ENCODE data around the gene TBPL1. TPM values are rescaled to one million over a fixed set of nuclear protein-coding genes. Genes with fewer than 3 reads are reported as not detected.

Gene TBPL1
- total and polyA plus RNA-seq, 9 of the 15 experiments (the other 6 are each of a cell fraction or from before 2014, with no cell fraction given): 78.1 to 152 (median 107) TPM

DNA sequence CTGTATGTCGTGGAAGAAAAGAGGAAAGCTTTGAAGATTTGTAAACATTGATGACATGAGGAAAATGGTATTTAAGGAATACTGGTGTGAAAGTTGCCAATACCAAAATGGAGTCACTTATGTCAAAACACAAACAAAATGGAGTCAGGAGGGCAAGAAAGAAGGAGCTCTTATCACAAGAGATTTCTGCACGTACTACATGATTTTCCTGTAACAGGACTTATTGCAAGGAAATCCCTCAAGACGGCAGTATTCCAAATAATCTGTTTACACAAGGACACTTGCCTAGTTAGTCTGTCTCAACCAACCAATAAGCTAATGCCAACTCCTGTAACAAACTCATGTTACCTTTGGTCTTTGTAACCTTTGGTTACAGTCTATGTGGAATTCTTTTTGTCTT lies 69.6 kb downstream of the TBPL1 start (continued):
- TF ChIP-seq, protein P1, sequence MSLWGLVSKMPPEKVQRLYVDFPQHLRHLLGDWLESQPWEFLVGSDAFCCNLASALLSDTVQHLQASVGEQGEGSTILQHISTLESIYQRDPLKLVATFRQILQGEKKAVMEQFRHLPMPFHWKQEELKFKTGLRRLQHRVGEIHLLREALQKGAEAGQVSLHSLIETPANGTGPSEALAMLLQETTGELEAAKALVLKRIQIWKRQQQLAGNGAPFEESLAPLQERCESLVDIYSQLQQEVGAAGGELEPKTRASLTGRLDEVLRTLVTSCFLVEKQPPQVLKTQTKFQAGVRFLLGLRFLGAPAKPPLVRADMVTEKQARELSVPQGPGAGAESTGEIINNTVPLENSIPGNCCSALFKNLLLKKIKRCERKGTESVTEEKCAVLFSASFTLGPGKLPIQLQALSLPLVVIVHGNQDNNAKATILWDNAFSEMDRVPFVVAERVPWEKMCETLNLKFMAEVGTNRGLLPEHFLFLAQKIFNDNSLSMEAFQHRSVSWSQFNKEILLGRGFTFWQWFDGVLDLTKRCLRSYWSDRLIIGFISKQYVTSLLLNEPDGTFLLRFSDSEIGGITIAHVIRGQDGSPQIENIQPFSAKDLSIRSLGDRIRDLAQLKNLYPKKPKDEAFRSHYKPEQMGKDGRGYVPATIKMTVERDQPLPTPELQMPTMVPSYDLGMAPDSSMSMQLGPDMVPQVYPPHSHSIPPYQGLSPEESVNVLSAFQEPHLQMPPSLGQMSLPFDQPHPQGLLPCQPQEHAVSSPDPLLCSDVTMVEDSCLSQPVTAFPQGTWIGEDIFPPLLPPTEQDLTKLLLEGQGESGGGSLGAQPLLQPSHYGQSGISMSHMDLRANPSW (CRISPR knock-in tag; IDR thresholded peaks at IDR 0.05): no peak
- TF ChIP-seq CXXC5 (CRISPR knock-in tag; IDR thresholded peaks at IDR 0.05) (peak; percentile 80), L3MBTL2 (IDR thresholded peaks at IDR 0.05) (no peak), SIX5 (IDR thresholded peaks at IDR 0.05; ENCODE audit: borderline replicate concordance in 1 of 2, insufficient read depth in 1 of 2, low read depth in 1 of 2, low read length in 2 of 2) (no peak), KLF10 (CRISPR knock-in tag; IDR thresholded peaks at IDR 0.05) (peak; percentile 61; the same call in 1 of the 2 replicates), EP400 (IDR thresholded peaks at IDR 0.05) (no peak), ZNF436 (CRISPR knock-in tag; IDR thresholded peaks at IDR 0.05) (no peak), BCOR (IDR thresholded peaks at IDR 0.05) (no peak), ZNF140 (CRISPR knock-in tag; IDR thresholded peaks at IDR 0.05) (no peak), ELF2 (CRISPR knock-in tag; IDR thresholded peaks at IDR 0.05) (no peak), NR2F6 (CRISPR knock-in tag; IDR thresholded peaks at IDR 0.05) (no peak), KLF1 (tag; IDR thresholded peaks at IDR 0.05) (0 out of 2 replicates have a peak, but pooled peaks have one; percentile 35), NFE2 (IDR thresholded peaks at IDR 0.05; ENCODE audit: low read depth) (no peak), POLR3A (IDR thresholded peaks at IDR 0.05; ENCODE audit: borderline replicate concordance, extremely low read depth, insufficient read depth, insufficient read length) (no peak)
- TF ChIP-seq, protein P2, sequence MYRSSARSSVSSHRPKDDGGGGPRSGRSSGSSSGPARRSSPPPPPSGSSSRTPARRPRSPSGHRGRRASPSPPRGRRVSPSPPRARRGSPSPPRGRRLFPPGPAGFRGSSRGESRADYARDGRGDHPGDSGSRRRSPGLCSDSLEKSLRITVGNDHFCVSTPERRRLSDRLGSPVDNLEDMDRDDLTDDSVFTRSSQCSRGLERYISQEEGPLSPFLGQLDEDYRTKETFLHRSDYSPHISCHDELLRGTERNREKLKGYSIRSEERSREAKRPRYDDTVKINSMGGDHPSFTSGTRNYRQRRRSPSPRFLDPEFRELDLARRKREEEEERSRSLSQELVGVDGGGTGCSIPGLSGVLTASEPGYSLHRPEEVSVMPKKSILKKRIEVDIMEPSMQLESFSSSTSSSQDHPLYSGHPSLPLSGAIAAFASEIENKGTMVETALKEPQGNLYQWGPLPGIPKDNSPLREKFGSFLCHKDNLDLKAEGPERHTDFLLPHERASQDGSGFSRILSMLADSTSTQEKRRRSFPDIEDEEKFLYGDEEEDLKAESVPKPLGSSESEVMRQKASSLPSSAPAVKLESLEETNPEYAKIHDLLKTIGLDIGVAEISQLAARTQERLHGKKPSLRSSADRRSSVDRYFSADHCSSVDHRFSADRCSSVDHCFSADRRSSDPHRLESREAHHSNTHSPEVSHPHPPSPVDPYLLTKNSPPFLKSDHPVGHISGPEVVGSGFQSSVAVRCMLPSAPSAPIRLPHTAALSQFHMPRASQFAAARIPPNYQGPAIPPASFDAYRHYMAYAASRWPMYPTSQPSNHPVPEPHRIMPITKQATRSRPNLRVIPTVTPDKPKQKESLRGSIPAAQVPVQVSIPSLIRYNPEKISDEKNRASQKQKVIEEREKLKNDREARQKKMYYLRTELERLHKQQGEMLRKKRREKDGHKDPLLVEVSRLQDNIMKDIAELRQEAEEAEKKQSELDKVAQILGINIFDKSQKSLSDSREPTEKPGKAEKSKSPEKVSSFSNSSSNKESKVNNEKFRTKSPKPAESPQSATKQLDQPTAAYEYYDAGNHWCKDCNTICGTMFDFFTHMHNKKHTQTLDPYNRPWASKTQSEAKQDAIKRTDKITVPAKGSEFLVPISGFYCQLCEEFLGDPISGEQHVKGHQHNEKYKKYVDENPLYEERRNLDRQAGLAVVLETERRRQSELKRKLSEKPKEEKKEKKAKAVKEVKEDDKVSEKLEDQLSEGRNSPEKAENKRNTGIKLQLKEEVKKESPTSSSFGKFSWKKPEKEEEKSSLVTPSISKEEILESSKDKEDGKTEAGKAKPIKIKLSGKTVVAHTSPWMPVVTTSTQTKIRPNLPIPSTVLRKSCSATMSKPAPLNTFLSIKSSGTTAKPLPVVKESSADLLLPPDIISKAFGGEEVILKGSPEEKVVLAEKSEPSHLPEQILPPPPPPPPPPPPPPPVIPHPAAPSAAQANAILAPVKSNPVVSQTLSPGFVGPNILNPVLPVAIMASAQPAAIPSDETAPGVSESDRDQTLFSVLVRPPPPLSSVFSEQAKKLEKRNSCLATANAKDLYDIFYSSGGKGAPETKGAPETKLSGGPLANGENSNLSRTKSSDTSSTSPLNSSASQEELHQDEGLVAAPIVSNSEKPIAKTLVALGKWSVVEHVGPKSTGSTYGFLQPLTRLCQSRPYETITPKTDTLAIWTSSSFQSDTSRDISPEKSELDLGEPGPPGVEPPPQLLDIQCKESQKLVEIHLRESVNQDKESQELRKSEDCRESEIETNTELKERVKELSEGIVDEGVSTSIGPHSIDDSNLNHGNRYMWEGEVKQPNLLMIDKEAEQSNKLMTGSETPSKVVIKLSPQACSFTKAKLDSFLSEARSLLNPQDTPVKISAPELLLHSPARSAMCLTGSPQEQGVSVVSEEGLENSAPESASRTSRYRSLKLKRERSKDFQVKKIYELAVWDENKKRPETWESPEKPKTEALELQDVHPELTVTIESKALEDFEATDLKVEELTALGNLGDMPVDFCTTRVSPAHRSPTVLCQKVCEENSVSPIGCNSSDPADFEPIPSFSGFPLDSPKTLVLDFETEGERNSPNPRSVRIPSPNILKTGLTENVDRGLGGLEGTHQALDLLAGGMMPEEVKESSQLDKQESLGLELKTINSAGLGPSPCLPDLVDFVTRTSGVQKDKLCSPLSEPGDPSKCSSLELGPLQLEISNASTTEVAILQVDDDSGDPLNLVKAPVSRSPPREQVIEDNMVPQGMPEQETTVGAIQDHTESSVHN (IDR thresholded peaks at IDR 0.05; ENCODE audit: borderline replicate concordance in 1 of 2, low read depth in 1 of 2): no peak
- TF ChIP-seq, protein P3, sequence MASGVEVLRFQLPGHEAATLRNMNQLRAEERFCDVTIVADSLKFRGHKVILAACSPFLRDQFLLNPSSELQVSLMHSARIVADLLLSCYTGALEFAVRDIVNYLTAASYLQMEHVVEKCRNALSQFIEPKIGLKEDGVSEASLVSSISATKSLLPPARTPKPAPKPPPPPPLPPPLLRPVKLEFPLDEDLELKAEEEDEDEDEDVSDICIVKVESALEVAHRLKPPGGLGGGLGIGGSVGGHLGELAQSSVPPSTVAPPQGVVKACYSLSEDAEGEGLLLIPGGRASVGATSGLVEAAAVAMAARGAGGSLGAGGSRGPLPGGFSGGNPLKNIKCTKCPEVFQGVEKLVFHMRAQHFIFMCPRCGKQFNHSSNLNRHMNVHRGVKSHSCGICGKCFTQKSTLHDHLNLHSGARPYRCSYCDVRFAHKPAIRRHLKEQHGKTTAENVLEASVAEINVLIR (CRISPR knock-in tag; IDR thresholded peaks at IDR 0.05): peak; percentile 48; the same call in 1 of the 2 replicates
- TF ChIP-seq, protein P4, sequence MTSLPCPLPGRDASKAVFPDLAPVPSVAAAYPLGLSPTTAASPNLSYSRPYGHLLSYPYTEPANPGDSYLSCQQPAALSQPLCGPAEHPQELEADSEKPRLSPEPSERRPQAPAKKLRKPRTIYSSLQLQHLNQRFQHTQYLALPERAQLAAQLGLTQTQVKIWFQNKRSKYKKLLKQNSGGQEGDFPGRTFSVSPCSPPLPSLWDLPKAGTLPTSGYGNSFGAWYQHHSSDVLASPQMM (CRISPR knock-in tag; IDR thresholded peaks at IDR 0.05): no peak

Data from K562 (cell line).